ENCODE data around the gene SLC33A1.
"Not testable (repeated sequence)": the region's sequence is repeated elsewhere in the genome, so short reads cannot be mapped to it uniquely, and the experiment has no call there.

Gene SLC33A1

GRCh38 chr3:155854141-155854940 lies at the start of gene SLC33A1:
Gene SLC33A1, minus strand, starts transcription at chr3:155854427. Its CDS starts 430 bp downstream, at chr3:155853997.
- DNase-seq, result peak; percentile 97

GRCh38 chr3:155895379-155895900 lies 41.2 kb upstream of the SLC33A1 start:
- DNase-seq, result no peak

- no peak for DNase-seq
Measured at GRCh38 chr3:155891321-155891720, 37.1 kb upstream of the SLC33A1 start.

GRCh38 chr3:155890671-155891190 lies 36.5 kb upstream of the SLC33A1 start:
- DNase-seq, result peak; percentile 23

DNA sequence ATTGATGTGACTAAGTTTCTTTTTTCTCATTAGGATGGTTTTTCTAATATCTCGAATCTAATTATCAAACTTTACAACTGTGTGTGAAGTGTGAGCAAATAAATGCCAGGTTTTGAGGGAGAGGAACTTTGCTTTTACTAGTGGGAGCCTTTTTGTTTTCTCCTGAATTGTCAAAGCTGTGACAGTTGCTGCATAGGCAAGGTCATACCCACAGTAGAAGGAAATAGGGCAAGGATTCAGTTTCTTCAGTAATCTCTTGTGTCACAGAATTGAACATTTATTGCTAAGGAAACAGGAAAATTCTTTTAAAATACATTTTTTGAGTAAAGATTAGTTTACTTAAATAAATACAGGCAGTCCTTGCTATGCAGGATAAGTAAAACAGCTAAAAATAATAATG lies 35.7 kb upstream of the SLC33A1 start:
- DNase-seq, result no peak

DNA sequence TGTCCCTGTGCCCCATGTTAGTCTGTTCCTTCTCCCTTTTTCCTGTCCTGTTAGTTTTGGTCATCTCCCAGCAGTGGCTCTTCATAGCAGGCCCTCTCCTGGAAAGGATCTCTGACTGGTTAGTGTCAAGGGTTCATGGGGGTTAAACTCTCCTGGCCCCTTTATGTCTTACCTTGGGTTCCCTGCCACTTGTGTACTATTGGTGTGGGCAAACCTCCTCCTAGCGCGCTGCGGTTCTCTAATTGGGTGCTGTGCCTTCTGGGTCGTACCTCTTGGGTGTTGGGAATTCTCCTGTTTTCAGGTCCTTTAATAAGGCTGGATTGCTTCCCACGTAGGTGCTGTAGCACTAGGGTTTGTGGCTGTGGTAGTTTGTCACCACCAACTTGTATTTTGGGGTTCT lies 35.0 kb upstream of the SLC33A1 start:
- no peak for DNase-seq

- no peak for DNase-seq
Measured at GRCh38 chr3:155886915-155887314, 32.7 kb upstream of the SLC33A1 start.

DNA sequence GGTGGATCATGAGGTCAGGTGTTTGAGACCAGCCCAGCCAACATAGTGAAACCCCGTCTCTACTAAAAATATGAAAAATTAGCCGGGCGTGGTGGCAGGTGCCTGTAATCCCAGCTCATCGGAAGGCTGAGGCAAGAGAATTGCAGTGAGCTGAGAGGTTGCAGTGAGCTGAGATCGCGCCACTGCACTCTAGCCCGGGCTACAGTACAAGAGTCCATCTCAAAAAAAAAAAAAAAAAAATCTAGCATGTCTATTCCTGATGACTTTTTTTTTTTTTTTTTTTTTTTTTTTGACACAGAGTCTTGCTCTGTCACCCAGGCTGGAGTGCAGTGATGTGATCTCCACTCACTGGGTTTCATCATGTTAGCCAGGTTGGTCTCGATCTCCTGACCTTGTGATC lies 32.1 kb upstream of the SLC33A1 start:
- not testable (repeated sequence) for DNase-seq

GRCh38 chr3:155885292-155885691 lies 31.1 kb upstream of the SLC33A1 start:
- DNase-seq, result no peak

- no peak for DNase-seq
Measured at GRCh38 chr3:155884292-155884691, 30.1 kb upstream of the SLC33A1 start.

- no peak for DNase-seq
Measured at GRCh38 chr3:155880286-155880685, 26.1 kb upstream of the SLC33A1 start.

DNA sequence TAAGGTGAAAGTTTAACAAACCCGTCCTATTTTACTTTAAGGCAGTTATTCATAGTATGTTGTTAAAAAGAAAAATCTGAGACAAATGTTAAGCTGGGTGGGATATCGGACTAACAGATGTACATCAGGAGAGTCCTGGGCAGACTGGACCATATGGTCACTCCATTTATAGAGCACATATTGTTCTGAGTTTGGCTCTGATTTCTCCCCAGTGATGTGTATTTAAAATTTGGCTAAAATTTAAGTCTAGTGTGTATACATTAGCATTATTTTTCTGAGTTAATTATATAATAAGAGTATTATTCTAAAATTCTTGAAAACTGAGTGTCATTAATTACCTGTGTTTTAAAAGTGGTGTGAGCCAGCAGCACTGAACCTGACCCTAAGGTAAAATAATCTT lies 22.3 kb upstream of the SLC33A1 start:
- no peak for DNase-seq

DNA sequence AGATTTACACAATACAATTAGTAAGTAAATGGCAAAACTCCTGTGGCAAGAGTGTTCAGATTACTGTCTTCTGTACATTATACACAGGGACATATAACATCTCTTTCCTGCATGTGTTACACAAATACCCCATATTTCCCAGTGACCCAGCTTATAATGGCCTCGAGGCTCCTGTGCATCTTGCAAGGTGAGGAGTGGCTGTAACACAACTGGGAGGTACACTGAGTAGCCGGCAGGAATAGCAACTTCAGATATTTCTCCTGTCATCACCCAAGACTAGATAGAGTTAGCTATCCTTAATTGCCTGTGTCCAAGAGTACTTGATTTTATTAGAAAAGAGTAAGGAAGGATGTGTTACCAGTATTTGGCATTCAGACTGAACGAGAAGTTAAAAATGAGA lies 21.8 kb upstream of the SLC33A1 start:
- DNase-seq, result peak; percentile 5

GRCh38 chr3:155872904-155873646 lies 18.8 kb upstream of the SLC33A1 start:
- no peak for DNase-seq

- peak; percentile 63 for DNase-seq
Measured at GRCh38 chr3:155871746-155872158, 17.5 kb upstream of the SLC33A1 start.

GRCh38 chr3:155870945-155871745 lies 16.9 kb upstream of the SLC33A1 start:
- DNase-seq, result peak; percentile 63

DNA sequence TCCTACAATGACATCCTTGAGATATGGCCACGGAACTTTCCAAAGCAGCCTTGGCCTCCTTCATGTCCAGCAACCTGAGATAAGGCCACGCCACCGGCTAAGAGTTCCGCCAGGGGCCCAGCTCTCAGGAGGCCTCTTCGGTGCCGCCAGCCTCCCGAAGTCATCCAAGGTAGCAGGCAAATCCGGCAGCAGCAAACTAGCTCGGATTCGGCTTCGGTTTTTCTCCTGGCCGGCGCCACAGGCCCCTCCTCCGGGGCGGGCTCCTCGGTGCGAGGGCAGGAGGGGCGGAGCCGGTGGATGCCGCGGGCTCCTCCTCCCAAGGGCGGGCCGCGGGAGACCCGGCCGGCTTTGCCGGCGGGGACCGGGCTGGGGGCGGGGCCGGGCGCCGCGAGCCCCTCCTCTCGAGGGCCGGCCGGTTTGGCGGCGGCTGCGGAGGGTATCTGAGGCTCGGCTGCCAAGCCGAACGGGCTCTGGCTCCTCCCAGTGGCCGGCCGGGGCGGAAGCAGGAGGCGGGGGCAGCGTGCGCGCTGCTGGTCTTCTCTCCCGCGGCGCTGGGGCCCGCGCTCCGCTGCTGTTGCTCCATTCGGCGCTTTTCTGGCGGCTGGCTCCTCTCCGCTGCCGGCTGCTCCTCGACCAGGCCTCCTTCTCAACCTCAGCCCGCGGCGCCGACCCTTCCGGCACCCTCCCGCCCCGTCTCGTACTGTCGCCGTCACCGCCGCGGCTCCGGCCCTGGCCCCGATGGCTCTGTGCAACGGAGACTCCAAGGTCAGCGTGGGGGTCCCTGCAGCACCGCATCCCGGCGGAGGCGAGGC lies 16.1 kb upstream of the SLC33A1 start, which contains the start of gene GMPS:
GMPS (plus strand) TSS at position 518 of the 812 bp plus-strand sequence; CDS start at position 739, 221 bp downstream.
- DNase-seq, result peak; percentile 95

DNA sequence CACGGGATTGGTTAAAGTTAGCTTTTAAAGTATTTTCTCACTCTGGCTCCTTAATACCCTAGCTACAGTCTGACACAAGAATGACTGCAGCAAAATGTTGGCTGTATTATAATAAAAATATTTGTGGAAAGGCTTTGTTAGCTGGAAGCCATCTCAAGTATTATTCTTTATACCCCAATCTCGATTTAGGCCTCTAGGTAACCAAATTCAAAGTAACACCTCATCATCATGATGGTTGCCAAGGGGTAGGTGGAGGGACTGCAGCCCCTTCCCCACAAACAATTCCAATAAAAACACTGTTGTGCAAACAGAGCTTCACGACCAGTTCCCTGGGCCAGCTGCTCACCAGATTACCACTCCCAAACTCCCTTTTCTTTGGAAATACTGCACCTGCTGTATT lies 15.5 kb upstream of the SLC33A1 start:
- DNase-seq, result peak; percentile 51

DNA sequence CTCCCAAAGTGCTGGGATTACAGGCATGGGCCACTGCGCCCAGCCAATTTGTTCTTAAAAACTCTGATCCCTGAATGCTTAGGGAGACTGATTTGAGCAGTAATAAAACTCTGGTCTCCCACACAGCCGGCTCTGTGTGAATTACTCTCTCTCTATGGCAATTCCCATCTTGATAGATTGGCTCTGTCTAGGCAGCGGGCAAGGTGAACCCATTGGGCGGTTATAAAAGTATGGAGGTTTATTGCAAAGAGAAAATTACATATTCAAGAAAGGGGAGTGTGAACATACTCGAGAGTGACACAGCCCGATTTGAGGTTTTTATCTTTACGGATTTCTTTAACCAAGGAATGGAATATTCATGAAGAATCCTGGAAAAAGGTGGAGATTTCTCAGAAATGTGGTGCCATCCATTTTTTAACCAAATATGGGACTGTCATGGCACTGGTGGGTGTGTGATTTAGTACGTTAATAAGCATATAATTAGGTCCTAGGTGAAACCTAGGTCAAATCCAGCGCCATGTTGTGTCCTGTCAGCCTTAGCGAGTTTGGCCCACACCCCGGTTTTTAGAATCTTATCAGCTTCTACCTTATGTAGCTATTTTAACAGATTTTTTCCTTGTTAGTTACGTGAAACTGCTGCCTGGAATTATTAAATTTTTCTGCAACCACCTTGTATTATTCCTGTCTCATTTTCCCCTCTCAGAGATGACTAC lies 9.0 kb upstream of the SLC33A1 start:
- DNase-seq, result no peak

DNA sequence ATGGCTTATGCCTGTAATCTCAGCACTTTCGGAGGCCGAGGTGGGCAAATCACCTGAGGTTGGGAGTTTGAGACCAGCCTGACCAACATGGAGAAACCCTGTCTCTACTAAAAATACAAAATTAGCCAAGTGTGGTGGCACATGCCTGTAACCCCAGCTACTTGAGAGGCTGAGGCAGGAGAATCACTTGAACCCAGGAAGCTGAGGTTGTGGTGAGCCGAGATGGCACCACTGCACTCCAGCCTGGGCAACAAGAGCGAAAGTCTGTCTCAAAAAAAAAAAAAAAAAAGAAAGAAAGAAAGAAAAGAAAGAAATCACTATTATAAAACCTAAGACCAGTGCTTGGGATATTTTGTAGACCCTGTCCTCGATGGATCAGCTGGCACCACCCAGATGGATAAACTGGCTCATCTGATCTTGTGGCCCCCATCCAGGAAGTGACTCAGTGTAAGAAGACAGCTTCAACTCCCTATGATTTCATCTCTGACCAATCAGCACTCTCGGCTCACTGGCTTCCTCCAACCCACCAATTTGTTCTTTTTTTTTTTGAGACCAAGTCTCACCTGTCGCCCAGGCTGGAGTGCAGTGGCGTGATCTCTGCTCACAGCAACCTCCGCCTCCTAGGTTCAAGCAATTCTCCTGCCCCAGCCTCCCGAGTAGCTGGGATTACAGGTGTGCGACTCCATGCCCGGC lies 8.2 kb upstream of the SLC33A1 start:
- DNase-seq, result peak; percentile 68

All from NCI-H69 (cell line).